T-helper 1 cell treated with Interleukin-12 subunit alpha and Interleukin-12 subunit beta and Interleukin-4 antibody, amounts not matched to agents 30 ng/mL and 1 ng/mL, for 36 hours (primary cell): ENCODE measurements around the gene IFT22. TPM values are rescaled to one million over a fixed set of nuclear protein-coding genes. Genes with fewer than 3 reads are reported as not detected.
"Not testable (repeated sequence)": the region's sequence is repeated elsewhere in the genome, so short reads cannot be mapped to it uniquely, and the experiment has no call there.

Source experiments
- intact Hi-C: fragments of 100-400 bp; cut with micrococcal nuclease; formaldehyde crosslinking; loops from one replicate; pipeline ENCODE4 v1.15.1; 2024
- total RNA-seq: library from RNA; stranded (reverse); gene quantifications from 2 replicates; pipeline ENCODE4 v1.2.3, GENCODE V29; 2022

Gene IFT22
- total RNA-seq, 1 donor from 2014 or later = 6.0 TPM

GRCh38 chr7:101315336-101315735, 6.3 kb downstream of the IFT22 start:
- intact Hi-C loops = no loop called here

- intact Hi-C loops = loop anchor here (10.0 kb wide), 1 partner anchor 344 kb away; the partner anchor contains the start of gene MUC12
Measured at GRCh38 chr7:101308245-101309085, 13.1 kb downstream of the IFT22 start.

GRCh38 chr7:101306307-101306706, 15.3 kb downstream of the IFT22 start:
- intact Hi-C loops = loop anchor here (10.0 kb wide), 1 partner anchor 342 kb away; the partner anchor contains the start of gene MUC12

DNA sequence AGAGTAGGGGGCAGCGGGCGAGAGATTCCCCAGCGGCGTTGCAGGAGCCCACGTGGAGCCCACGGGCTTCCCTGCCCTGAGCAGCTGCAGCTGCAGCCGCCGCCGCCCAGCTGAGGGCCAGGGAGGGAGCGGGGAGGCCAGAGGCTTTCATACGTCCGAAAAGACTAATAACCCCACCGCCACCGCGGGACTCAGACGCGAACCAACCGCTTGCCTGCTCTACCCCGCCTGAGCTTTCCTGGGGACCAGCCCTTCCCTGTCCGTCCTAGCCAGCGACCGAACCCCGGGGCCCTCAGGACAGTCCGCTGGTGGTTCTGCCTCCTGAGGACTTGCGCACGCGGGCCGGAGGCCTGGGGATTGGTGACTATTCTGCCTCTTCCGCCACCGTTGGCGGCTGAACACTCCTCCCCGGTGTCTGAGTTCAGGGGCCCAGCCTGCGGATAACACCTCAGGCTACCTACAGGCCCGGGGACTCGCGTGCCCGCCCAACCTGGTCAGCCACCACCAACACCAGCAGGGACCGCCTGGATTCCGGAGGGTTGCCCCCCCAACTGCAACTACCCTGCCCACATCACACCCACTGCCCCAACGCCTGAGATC, 18.4 kb downstream of the IFT22 start:
- intact Hi-C loops = loop anchor here (5.0 to 10.0 kb wide), 2 partner anchors 131 to 338 kb away; partner anchors contain the start of gene MUC12

- intact Hi-C loops = loop anchor here (5.0 to 10.0 kb wide), 2 partner anchors 130 to 338 kb away; partner anchors contain the start of gene MUC12
Measured at GRCh38 chr7:101302641-101303101, 18.9 kb downstream of the IFT22 start.

- intact Hi-C loops = loop anchor here (5.0 to 10.0 kb wide), 2 partner anchors 128 to 336 kb away; partner anchors contain the start of gene MUC12
Measured at GRCh38 chr7:101300465-101301376, 20.9 kb downstream of the IFT22 start.

- intact Hi-C loops = loop anchor here (5.0 to 10.0 kb wide), 2 partner anchors 127 to 335 kb away; partner anchors contain the start of gene MUC12
Measured at GRCh38 chr7:101299511-101300464, 21.8 kb downstream of the IFT22 start.

- intact Hi-C loops = no loop called here
Measured at GRCh38 chr7:101294832-101295121, 26.8 kb downstream of the IFT22 start.

DNA sequence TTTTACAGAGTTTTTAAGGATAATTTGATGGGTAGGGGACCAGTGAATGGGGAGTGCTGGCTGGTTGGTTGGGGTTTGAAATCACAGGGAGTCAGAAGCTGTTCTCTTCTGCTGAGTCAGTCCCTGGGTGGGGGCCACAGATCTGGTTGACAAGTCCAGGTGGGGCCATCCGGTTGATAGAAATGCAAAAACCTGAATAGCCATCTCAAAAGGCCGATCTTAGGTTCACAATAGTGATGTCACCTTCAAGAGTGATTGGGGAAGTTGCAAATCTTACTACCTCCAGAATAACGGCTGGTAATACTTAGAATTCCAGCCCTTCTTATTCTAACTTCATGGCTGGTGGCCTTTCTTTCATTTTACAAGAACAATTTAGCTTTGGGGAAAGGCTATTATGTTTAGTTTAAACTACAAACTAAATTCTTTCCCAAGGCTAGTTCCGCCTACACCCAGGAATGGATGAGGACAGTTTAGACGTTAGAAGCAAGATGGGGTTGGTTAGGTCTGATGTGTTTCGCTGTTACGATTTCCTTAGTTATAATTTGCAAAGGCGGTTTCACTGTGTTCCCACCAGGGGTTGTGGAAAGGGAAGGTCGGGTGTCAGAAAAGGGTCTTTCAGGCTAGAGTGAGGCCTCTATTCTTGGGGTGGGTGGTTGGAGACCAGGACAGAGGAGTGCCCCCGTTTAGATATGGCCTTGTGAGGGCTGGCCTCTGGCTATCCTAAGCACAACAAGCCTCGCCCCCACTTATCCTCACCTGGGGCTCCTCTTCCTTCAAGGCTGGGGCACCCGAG, 27.4 kb downstream of the IFT22 start:
- intact Hi-C loops = no loop called here

GRCh38 chr7:101293069-101294021, 28.3 kb downstream of the IFT22 start:
- intact Hi-C loops = not testable (repeated sequence)

DNA sequence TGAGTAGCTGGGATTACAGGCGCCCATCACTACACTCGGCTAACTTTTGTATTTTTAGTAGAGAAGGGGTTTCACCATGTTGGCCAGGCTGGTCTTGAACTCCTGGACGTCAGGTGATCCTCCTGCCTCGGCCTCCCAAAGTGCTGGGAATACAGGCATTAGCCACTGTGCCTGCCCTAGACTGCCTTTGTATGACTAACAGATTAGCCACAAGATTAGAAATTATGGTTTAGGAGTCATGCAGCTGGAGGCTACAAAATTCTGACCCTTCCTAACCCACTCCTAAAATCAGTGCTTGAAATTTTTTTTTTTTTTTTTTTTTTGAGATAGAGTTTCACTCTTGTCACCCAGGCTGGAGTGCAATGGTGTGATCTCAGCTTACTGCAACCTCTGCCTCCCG, 29.0 kb downstream of the IFT22 start:
- intact Hi-C loops = not testable (repeated sequence)

- intact Hi-C loops = not testable (repeated sequence)
Measured at GRCh38 chr7:101290186-101291037, 31.2 kb downstream of the IFT22 start.

DNA sequence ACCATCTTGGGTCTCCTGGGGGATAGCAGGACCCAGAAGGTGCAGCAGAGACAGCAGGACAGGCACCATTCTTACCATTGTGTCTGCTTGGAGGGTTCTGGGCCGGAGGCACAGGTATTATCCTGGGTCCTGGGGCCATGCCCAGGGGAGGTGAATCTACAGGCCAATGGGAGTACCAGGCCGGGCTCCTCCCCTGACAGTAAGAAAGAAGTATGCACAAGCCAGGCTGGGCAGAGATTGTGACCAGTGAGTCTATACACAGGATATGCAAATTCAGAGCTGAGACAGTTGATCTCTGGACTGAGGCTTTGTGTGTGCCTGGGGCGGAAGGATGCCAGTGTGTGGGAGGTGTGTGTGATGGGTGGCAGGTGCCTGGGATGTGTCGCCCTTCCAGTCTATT, 31.9 kb downstream of the IFT22 start:
- intact Hi-C loops = not testable (repeated sequence)

DNA sequence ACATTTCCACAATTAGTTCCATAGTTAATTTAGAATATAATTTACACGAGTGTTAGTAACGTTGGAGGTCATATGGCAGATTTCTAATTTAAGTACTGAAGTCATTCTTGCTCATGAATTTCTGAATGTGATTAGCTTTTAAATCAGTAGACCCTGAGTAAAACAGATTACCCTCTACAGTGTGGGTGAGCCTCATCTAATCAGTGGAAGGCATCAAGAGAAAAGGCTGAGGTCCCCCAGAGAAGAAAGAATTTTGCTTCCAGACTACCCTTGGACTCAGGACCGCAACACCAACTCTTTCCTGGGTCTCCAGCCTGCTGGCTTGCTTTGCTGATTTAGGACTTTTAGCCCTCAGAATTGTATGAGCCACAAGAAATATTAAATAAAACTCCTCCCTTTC, 33.2 kb downstream of the IFT22 start:
- intact Hi-C loops = no loop called here

GRCh38 chr7:101287032-101287431, 34.6 kb downstream of the IFT22 start:
- intact Hi-C loops = no loop called here

DNA sequence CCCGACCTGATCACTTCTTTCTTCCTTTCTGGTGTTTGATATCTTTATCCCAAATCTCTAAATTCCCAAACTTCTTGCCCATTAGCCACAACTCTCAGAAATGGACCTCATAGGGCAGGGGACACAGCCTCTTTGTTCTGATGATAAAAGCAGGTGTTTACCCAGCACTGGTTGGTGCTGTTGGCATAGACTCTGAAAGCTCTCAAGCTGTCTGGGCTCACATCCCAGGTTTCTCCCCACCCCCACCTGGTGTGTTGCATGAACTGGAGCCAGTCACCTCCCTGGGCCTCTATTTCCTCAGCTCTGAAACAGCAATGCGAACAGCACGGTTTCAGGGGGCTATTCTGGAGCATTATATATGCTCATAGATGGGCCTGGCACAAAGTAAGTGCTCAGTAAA, 35.7 kb downstream of the IFT22 start:
- intact Hi-C loops = not testable (repeated sequence)

DNA sequence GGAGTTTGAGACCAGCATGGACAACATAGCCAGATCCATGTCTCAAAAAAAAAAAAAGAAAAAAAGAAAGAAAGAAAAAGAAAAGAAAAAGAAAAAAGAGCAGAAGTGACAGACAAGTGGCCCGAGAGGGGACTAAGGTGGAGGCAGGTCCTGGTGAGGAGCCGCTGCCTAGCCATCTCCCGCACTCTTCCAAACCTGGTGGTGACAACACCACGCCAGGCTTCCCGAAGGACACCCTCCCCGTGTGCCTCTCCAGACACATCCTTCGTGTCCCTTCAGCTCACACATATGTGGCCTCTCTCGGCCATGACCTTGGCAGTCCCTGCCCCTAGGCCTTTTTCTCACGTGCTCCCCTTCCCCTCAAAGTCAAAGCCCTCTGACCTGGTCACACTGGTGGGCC, 36.4 kb downstream of the IFT22 start:
- intact Hi-C loops = no loop called here
